GM19239 (cell line): ENCODE results near the gene ELOVL2.
"Not testable (repeated sequence)": the region's sequence is repeated elsewhere in the genome, so short reads cannot be mapped to it uniquely, and the experiment has no call there.

Experiments
- DNase-seq: peaks from one replicate; pipeline ENCODE4 v3.0.0; 2011; ENCODE audit warnings: low spot score; ENCODE audit not compliant: insufficient read length
- FAIRE-seq: peaks from 2 replicates; lab custom pipeline; 2011; peaks lifted over from hg19 to GRCh38; lab: Jason Lieb, UNC

Gene ELOVL2, protein sequence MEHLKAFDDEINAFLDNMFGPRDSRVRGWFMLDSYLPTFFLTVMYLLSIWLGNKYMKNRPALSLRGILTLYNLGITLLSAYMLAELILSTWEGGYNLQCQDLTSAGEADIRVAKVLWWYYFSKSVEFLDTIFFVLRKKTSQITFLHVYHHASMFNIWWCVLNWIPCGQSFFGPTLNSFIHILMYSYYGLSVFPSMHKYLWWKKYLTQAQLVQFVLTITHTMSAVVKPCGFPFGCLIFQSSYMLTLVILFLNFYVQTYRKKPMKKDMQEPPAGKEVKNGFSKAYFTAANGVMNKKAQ

DNA sequence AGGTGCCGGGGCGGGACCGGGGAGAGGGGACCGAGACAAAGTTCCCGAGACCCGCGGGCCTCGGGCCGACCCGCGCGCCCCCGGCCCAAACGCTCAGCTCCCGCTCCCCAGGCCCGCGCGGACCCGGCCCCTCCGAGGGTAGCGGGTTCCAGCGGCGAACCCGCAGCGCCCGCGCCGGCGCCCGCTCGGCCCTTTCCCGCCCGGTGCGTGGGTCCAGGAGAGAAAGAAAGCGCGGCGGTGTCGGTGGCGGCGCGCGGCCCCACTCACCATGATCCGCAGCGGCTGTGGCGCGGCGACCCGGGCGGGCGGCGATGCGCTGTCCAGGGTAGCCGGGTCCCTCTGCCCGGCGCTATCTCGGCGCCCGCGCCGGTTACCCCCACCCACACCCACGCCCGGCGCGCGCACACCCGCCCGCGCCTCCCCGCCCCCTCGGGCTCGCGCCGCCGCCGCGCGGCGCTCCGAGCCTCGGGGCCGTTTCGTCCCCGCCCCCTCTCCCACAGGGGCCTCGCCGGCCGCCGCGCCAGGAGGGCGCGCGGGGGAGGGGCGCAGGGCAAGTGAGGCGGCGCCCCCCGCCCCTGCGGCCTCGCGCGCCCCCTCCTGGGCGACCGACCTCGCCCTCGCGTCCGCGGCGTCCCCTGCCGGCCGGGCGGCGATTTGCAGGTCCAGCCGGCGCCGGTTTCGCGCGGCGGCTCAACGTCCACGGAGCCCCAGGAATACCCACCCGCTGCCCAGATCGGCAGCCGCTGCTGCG, at the start of gene ELOVL2:
ELOVL2 (minus strand) TSS at position 345 of the 751 bp plus-strand sequence; CDS start at position 270, 75 bp downstream.
- FAIRE-seq (no peak), DNase-seq (peak; percentile 46)

DNA sequence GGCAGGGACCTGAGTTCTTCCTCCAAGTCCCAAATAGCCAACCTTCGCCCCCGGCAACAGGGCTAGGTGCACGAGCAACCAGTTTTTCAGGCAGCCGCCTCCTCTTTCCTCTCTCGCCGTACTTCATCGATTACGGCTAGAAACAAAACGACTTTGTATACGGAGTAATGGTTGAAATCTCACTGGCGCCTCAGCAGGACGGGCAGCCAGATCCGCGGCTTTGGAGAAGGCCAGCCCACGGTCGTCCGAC, 49.2 kb upstream of the ELOVL2 start:
- FAIRE-seq (no peak), DNase-seq (no peak)

DNA sequence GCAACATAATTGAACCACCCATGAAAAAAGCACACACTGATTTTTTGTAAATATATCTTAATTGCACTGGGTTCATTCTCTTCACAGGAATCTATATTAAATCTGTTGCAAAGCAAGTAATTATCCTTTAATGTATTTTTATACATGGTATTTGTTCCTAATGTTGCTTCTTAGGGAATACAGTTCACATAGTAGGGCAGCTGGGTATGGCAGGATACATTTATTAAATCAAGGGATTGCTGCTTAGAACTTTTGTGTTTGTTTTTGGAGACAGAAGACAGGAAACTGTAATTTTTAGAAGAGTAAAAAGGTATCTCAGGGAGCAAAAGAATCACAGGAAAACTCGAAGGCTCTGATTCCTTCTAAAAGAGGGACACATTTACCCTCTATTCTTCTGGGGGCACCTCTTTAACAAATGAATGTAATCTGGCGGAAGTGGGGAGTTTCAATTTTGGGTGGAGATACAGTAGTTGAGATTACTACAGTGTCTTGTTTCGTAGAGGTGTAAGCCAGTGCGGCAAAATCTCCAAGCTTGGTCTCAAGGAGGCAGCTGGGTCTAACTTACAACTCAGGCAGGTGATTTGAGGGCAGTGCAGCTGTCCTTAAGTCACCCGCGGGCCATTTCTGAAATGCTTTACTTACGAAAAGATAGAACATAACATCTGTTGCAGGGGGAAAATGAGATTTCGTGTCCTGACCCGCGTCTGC, 48.7 kb upstream of the ELOVL2 start:
- FAIRE-seq: peak; percentile 49
- peak; percentile 82 for DNase-seq

DNA sequence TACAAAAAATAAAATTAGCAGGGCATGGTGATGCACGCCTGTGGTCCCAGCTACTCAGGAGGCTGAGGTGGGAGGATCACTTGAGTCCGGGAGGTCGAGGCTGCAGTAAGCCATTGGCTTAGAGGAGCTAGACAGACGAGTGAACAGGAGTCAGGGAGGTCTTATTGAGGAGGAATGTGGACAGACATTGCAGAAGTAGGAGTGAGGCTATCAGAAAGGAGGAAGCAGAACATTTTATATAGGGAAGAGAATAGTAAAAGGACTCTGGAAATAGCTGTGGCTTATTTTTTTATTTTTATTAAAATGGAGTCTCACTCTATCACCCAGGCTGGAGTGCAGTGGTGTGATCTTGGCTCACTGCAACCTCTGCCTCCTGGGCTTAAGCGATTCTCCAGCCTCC, 47.0 kb upstream of the ELOVL2 start:
- FAIRE-seq, DNase-seq: not testable (repeated sequence)

DNA sequence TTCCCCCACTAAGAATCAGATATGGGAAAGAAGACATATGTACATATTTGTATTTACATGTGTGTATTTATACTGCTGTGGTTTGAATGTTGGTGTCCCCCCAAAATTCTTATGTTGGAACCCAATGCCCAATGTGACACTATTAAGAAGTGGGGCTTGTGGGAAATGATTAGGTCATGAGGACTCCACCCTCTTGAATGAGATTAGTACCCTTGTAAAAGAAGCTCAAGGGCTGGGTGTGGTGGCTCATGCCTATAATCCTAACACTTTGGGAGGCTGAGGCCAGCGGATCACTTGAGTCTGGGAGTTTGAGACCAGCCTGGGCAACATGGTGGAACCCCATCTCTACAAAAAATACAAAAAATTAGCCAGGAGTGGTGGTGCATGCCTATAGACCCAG, 45.6 kb upstream of the ELOVL2 start:
- FAIRE-seq: no peak
- no peak for DNase-seq

DNA sequence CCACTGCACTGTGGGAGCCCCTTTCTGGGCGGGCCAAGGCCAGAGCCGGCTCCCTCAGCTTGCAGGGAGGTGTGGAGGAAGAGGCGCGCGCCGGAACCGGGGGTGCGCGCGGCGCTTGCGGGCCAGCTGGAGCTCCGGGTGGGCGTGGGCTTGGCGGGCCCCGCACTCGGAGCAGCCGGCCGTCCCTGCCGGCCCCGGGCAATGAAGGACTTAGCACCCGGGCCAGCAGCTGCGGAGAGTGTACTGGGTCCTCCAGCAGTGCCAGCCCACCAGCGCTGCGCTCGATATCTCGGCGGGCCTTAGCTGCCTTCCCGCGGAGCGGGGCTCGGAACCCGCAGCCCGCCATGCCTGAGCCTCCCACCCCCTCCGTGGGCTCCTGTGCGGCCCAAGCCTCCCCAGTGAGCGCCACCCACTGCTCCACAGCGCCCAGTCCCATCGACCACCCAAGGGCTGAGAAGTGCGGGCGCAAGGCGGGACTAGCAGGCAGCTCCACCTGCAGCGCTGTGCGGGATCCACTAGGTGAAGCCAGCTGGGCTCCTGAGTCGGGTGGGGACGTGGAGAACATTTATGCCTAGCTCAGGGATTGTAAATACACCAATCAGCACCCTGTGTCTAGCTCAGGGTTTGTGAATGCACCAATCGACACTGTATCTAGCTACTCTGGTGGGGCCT, 43.2 kb upstream of the ELOVL2 start:
- DNase-seq, FAIRE-seq: not testable (repeated sequence)

DNA sequence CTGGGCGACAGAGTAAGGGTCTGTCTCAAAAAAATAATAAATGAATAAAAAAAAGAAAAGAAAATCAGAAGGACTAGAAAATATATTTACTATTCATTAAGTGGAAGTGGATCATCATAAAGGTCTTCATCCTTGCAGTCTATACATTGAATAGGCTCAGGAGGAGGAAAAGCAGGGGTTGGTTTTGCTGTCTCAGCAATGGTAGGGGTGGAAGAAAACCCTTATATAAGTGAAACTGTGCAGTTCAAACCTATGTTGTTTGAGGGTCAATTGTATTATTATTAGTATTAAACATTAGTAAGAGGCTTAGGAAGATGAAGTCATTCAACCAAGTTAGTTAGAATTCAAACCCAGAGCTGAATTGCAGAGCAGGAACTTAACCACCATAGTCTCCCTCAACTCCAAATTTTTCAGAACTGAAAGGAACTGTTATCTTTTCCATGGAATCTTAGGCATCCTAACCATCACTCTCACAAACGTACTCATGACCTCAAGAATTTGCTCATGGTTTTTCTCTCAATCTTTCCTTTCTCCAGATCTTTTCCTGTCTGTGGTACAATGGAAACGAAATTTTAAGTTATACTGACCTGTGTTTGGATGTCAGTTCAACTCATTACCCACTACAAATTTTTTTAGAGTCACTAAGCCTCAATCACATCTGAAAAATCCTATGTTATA, 41.8 kb upstream of the ELOVL2 start:
- DNase-seq: no peak

DNA sequence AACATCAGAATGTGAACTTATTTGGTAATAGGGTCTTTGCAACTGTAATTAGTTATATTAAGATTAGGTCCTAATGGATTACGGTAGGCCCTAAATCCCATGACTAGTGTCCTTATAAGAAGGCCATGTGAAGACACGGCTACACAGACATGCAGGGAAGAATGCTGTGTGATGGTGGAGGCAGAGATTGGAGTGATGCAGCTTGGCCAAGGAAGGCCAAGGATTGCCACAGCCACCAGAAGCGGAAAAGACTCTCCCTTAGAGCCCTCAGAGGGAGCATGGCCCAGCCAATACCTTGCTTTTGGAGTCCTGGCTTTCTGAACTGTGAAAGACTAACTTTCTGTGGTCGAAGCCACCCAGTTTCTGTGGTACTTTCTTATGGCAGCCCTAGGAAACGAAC, 39.9 kb upstream of the ELOVL2 start:
- no peak for DNase-seq
- FAIRE-seq: no peak

More for the DNA sequence above, 41.8 kb upstream of the ELOVL2 start:
- FAIRE-seq: no peak

DNA sequence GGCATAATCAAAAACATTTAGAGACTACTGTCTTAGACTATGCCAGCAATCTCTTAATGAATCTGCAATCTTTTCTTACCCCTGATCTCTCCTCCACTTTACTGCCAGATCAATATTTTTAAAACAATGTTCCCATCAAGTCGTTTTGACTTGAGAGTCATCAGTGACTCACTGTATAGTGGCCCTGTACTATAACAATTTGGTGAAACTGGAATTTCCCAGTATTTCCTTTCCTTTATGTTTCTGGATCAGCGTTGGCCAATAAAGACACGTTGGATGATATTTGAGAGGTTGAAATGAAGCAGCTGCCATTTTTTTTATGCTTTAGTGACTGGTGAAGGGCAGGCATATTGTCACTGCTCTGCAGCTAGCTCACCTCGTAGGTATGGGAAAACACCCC, 39.4 kb upstream of the ELOVL2 start:
- DNase-seq (no peak), FAIRE-seq (no peak)

DNA sequence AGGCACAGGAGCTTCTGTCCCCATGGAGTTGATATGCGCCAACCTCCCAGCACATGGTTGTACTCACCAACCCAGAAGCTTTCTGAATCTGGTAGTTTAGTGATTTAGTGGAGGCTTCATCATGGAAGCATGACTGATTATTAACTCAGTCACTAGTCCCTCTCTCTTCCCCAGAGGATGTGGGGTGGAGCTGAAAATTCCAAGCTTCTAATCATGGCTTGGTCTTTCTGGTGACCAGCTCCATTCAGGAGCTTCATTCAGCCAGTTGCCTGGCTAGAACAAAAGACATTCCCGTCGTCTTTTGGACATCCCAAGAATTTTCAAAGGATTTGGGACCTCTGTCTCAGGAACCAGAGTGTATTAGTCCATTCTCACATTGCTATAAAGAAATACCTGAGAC, 36.2 kb upstream of the ELOVL2 start:
- FAIRE-seq (no peak), DNase-seq (no peak)

DNA sequence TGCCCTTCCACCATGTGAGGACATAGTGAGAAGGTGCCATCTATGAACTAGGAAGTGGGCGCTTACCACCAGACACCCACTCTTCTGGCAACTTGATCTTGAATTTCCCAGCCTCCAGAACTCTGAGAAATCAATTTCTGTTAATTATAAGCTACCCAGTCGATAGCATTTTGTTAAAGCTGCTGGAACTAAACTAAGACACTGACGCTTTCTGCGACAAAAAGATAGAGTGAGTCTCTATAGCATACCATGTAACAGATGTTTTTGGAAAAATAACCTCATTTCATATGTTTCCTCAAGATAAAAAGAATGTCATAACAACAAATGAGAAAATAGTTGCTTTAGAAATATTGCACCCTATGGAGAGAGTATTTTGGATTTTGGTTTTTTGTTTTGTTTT, 34.2 kb upstream of the ELOVL2 start:
- DNase-seq (no peak), FAIRE-seq (no peak)

DNA sequence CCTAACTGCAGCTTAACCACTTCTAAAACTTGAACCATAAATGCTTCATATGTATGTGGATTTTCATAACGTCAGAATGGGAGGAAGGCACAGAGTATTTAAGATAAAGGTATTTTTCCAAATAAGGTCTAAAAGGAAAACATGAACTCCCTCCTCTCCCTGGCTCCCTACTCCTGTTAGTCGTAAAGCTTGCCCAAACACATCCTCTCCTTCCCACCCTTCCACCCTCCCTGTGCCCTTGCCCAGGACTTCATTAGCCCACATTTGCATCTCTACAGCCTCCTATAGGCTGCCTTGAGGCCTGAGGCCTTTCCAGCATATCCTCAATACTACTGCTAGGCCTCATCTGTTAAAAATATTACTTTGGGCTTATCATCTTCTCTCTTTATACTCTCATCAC, 32.4 kb upstream of the ELOVL2 start:
- FAIRE-seq (no peak), DNase-seq (no peak)

DNA sequence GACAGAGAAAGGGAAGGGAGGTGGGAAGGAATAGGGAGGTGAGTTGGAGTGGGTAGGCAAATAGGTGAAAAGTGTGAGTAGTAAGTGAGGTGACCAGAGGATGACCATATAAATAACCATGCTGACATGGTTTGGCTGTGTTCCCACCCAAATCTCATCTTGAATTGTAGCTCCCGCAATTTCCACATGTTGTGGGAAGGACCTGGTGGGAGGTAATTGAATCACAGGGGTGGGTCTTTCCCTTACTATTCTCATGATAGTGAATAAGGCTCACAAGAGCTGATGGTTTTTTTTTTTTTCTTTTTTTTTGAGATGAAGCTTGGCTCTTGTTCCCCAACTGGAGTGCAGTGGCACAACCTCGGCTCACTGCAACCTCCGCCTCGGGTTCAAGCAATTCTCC, 28.0 kb upstream of the ELOVL2 start:
- FAIRE-seq (no peak), DNase-seq (no peak)

DNA sequence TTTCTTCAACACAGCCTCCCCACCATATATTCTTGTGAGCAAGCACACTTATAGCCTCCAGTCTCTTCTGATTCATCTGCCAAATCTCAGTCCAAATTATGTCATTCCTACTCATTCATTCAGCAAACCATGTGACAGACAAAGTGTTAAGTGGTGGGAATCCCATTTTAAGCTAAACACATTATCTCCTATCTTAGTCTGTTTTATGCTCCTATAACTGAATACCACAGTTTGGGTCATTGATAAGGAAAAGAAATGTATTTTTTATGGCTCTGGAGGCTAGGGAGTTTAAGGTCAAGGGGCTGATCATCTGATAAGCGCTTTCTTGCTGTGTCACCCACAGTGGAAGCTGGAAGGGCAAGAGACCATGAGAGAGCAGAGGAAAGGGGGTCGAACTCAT, 25.7 kb upstream of the ELOVL2 start:
- no peak for FAIRE-seq
- DNase-seq: no peak

DNA sequence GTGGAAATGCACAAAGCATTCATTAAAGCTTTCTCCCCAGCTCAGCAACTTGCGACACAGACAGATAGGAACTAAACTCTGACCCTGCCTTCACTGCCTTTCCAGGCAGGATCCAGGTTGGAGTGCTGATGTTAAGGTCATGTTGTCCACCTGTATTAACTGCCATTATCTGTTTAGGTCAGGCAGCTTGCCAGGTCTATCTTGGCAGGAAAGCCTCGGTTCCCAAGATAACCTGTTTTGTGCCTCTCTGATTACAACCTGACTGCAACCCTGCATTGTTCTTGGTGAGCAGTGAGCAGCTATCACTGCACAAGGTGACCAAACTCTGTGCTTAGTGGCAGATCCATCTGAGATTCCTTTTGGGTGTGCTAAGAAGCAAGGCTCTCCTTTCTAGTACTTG, 23.2 kb upstream of the ELOVL2 start:
- DNase-seq (no peak), FAIRE-seq (no peak)

DNA sequence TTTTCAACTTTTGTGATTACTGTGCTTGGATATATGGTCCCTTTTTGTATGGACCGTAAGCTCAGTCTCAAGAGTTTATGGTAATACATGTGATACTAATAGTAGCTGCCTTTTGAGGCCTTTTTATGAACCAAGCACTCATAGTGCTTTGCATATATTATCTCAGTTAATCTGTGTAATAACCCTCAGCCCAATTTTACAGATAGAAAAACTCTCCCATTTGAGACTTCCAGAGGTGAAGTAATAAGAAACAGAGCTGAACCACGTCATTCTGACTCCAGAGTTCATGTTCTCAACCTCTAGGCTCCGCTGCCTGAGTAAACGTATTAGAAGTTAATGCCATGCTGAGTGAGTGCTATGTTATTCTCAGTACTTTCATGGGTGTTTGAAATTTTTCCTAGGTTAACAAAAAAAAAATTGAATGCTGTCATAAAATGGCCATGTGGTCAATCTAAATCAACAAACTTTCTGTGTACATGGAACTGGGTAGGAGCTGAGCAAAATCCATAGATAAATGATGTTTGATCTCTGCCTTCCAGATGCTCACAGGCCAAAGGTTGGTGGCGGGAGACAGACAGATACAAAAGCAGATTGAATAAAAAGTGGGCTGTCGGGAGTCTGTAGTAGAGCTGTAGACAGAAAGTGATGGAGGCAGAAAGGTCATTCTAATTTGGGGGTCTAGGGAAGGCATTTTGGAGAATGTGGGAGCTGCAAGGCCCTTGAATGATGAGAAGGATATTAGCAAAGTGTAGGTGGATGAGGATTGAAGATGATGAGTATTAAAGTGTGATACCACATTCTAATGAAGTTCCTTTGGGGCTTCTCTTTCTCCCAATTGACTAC, 22.6 kb upstream of the ELOVL2 start:
- DNase-seq: no peak
- FAIRE-seq: no peak

DNA sequence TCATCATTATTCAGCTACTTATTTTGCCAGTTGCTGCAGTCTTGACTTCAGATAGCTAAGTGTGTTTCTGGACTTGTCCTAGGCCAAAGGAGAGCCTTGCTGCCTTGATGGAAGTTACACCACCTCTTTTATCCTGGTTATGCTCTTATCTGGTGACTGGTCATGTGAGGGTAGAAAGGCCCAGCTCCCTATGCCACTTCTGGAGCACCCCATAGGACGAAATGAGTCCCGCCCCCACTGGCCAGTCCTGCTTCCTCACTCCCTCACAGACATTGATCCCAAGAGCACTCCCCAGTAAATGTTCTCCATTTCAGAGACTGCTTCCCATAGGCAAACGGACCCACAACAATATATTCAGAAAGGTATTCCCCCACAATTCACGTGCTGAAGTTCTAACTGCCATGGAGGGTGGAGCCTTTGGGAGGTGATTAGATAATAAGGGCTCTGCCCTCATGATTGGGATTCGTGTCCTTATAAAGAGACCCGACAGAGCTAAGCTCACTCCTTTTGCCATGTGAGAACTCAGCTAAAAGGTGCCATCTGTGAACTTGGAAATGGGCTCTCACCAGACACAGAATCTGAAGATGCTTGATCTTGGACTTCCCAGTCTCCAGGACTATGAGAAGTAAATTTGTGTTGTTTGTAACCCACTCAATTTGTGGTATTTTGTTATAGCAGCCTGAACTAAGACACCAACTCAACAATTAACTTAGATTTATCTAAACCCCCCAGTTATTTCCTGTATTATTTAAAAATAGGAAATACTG, 21.5 kb upstream of the ELOVL2 start:
- DNase-seq: no peak

DNA sequence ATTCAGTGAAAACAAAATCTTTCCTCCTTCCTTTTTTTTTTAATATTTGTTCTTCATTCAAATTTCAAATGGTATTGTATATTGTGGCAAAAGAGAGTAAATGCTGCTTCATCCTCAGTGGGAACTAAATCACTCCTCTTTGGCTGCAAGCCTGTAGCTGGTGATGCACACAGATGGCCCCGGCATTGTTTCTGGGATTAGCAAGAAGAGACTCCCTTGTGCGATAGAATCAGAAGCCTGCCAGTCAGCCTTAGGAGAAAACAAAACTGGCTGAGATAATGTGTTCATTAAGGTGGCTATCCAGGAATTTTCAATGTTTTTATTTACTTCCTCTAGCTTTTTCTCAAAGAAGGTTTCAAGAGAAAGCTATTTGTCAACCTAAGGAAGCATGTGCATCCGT, 20.7 kb upstream of the ELOVL2 start:
- FAIRE-seq (no peak), DNase-seq (no peak)

More for the DNA sequence above, 21.5 kb upstream of the ELOVL2 start:
- FAIRE-seq: no peak

DNA sequence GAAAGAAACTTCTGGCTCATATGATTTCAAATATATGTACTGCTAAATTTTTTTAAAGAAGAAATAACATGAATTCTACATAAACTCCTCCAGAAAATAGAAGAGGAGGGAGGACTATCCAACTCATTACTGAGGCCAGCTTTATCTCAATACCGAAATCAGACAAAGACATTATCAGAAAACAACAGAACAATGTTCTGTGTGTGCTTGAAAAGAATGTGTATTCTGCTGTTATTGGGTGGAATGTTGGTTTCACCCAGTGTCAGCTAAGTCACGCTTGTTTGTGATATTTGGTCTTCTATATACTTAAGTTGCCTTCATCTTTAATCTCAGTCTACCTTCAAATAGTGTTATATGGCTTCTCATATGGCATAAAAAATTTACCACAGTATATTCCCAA, 18.6 kb upstream of the ELOVL2 start:
- FAIRE-seq: no peak
- DNase-seq: no peak
